CD4-positive, alpha-beta T cell treated with Interferon gamma for 1 hour (primary cell): ENCODE measurements around the gene PNKP.

Source experiments
- DNase-seq: peaks from one replicate; pipeline ENCODE4 v3.0.0-alpha.2; 2020

The PNKP gene

GRCh38 chr19:49812997-49813861 lies 54.1 kb downstream of the PNKP start, which contains the start of gene FUZ:
Gene FUZ, minus strand, starts transcription at chr19:49813292. Its CDS starts 186 bp downstream, at chr19:49813106.
- peak; percentile 98 for DNase-seq

- no peak for DNase-seq
These were observed 54.9 kb downstream of the PNKP start for GRCh38 chr19:49812452-49812996.

- no peak for DNase-seq
These were observed 56.0 kb downstream of the PNKP start for GRCh38 chr19:49811328-49811727.
